GM18951 (cell line): ENCODE data around the gene MAP4K4.
"Not testable (repeated sequence)": the region's sequence is repeated elsewhere in the genome, so short reads cannot be mapped to it uniquely, and the experiment has no call there.

Experiments used
- POLR2A ChIP-seq: IDR thresholded peaks from 4 replicates; pipeline ENCODE4 v1.6.1; 2011; ENCODE audit warnings: mild to moderate bottlenecking; ENCODE audit not compliant: insufficient read length, insufficient read depth; ENCODE audit errors: extremely low read depth
- in situ Hi-C: fragments of 300-500 bp; cut with MboI; formaldehyde crosslinking; loops from one replicate; pipeline ENCODE4 v1.12.0; 2022; ENCODE audit warnings: low sequenced_read_pairs, mixed read lengths, inconsistent platforms; ENCODE audit not compliant: unreplicated experiment

MAP4K4 gene

GRCh38 chr2:101745711-101746694, 48.5 kb downstream of the MAP4K4 start:
- no peak for TF ChIP-seq POLR2A

GRCh38 chr2:101748000-101748399, 50.5 kb downstream of the MAP4K4 start:
- no peak for TF ChIP-seq POLR2A
- in situ Hi-C loops, result no loop called here

More at GRCh38 chr2:101745711-101746694, 48.5 kb downstream of the MAP4K4 start:
- in situ Hi-C loops, result no loop called here

GRCh38 chr2:101748462-101748861, 51.0 kb downstream of the MAP4K4 start:
- in situ Hi-C loops, result not testable (repeated sequence)

- TF ChIP-seq POLR2A, result no peak
- in situ Hi-C loops, result no loop called here
These were observed 53.2 kb downstream of the MAP4K4 start for GRCh38 chr2:101750688-101751087.

GRCh38 chr2:101751276-101751815, 53.8 kb downstream of the MAP4K4 start:
- in situ Hi-C loops, result no loop called here
- TF ChIP-seq POLR2A, result no peak

- in situ Hi-C loops, result no loop called here
- TF ChIP-seq POLR2A, result no peak
These were observed 54.5 kb downstream of the MAP4K4 start for GRCh38 chr2:101751875-101752619.

- no peak for TF ChIP-seq POLR2A
- in situ Hi-C loops, result no loop called here
These were observed 55.5 kb downstream of the MAP4K4 start for GRCh38 chr2:101752716-101753616.

- no peak for TF ChIP-seq POLR2A
- in situ Hi-C loops, result no loop called here
These were observed 56.4 kb downstream of the MAP4K4 start for GRCh38 chr2:101753720-101754490.

GRCh38 chr2:101754618-101755017, 57.1 kb downstream of the MAP4K4 start:
- in situ Hi-C loops, result no loop called here
- TF ChIP-seq POLR2A, result no peak

GRCh38 chr2:101756266-101756665, 58.8 kb downstream of the MAP4K4 start:
- TF ChIP-seq POLR2A, result no peak
- in situ Hi-C loops, result no loop called here

GRCh38 chr2:101758001-101758400, 60.5 kb downstream of the MAP4K4 start:
- TF ChIP-seq POLR2A, result no peak
- in situ Hi-C loops, result no loop called here

GRCh38 chr2:101759162-101759561, 61.7 kb downstream of the MAP4K4 start:
- TF ChIP-seq POLR2A, result no peak
- in situ Hi-C loops, result no loop called here
